Memory B cell (primary cell): ENCODE results near the gene OXNAD1.

Experiments
- ATAC-seq: fragments of 150-1000 bp; cut with Tn5 transposase; 2 replicates; pipeline ENCODE4 v1.10.0; 2021; ENCODE audit warnings: low read depth, mild to moderate bottlenecking, moderate library complexity
- DNase-seq, 2 donors: peaks; one replicate each; pipeline ENCODE4 v3.0.0; 2022; ENCODE audit warnings: low spot score in 2 of 2
- H3K27ac Mint-ChIP-seq: one replicate; pipeline ENCODE4 v1.8.0; 2022; ENCODE audit warnings: mild to moderate bottlenecking, moderate library complexity, mixed read lengths
- H3K27me3 Mint-ChIP-seq: one replicate; pipeline ENCODE4 v1.8.0; 2022; ENCODE audit warnings: mixed read lengths
- H3K36me3 Mint-ChIP-seq: one replicate; pipeline ENCODE4 v1.8.0; 2022; ENCODE audit warnings: mild to moderate bottlenecking, mixed read lengths
- H3K4me1 Mint-ChIP-seq: one replicate; pipeline ENCODE4 v1.8.0; 2022; ENCODE audit warnings: mixed read lengths
- H3K4me3 Mint-ChIP-seq: one replicate; pipeline ENCODE4 v1.8.0; 2022; ENCODE audit warnings: mild to moderate bottlenecking, moderate library complexity, mixed read lengths
- H3K9me3 Mint-ChIP-seq: one replicate; pipeline ENCODE4 v1.8.0; 2022; ENCODE audit warnings: mixed read lengths

The OXNAD1 gene

GRCh38 chr3:16239780-16240179 is 25.2 kb upstream of the OXNAD1 start:
- Mint-ChIP-seq H3K27me3 (peaks cover 5% of the 10 kb centered on the region), H3K36me3 (no peaks in the 10 kb centered on the region), H3K4me1 (no peaks in the 10 kb centered on the region), H3K4me3 (no peak overlapping the region), H3K9me3 (no peaks in the 10 kb centered on the region), H3K27ac (no peak overlapping the region)
- no peak for ATAC-seq
- DNase-seq = no peak

GRCh38 chr3:16240229-16241023 is 24.6 kb upstream of the OXNAD1 start:
- ATAC-seq = no peak
- Mint-ChIP-seq H3K4me3 (no peak overlapping the region), H3K36me3 (no peaks in the 10 kb centered on the region), H3K4me1 (no peaks in the 10 kb centered on the region), H3K27me3 (peaks cover 3% of the 10 kb centered on the region), H3K27ac (no peak overlapping the region), H3K9me3 (no peaks in the 10 kb centered on the region)
- DNase-seq = no peak

GRCh38 chr3:16241225-16241624 is 23.8 kb upstream of the OXNAD1 start:
- no peak overlapping the region for H3K4me3 Mint-ChIP-seq
- H3K4me1 Mint-ChIP-seq = peaks cover 2% of the 10 kb centered on the region
- DNase-seq (no peak), ATAC-seq (no peak)
- H3K27me3 Mint-ChIP-seq = peaks cover 3% of the 10 kb centered on the region
- no peaks in the 10 kb centered on the region for H3K36me3 Mint-ChIP-seq
- H3K27ac Mint-ChIP-seq = no peak overlapping the region
- no peaks in the 10 kb centered on the region for H3K9me3 Mint-ChIP-seq

GRCh38 chr3:16242177-16242576 is 22.8 kb upstream of the OXNAD1 start:
- H3K4me3 Mint-ChIP-seq = no peak overlapping the region
- no peaks in the 10 kb centered on the region for H3K36me3 Mint-ChIP-seq
- DNase-seq (no peak), ATAC-seq (no peak)
- peaks cover 3% of the 10 kb centered on the region for H3K27me3 Mint-ChIP-seq
- no peak overlapping the region for H3K27ac Mint-ChIP-seq
- peaks cover 4% of the 10 kb centered on the region for H3K4me1 Mint-ChIP-seq
- H3K9me3 Mint-ChIP-seq = no peaks in the 10 kb centered on the region

- H3K4me3 Mint-ChIP-seq = no peak overlapping the region
- H3K36me3 Mint-ChIP-seq = no peaks in the 10 kb centered on the region
- ATAC-seq = no peak
- peaks cover 6% of the 10 kb centered on the region for H3K27me3 Mint-ChIP-seq
- no peaks in the 10 kb centered on the region for H3K9me3 Mint-ChIP-seq
- no peak overlapping the region for H3K27ac Mint-ChIP-seq
- no peak for DNase-seq
- H3K4me1 Mint-ChIP-seq = peaks cover 12% of the 10 kb centered on the region
These were observed 21.1 kb upstream of the OXNAD1 start for GRCh38 chr3:16243706-16244490.

- Mint-ChIP-seq H3K27me3 (peaks cover 6% of the 10 kb centered on the region), H3K9me3 (no peaks in the 10 kb centered on the region), H3K27ac (no peak overlapping the region), H3K4me3 (no peak overlapping the region), H3K4me1 (peaks cover 12% of the 10 kb centered on the region), H3K36me3 (no peaks in the 10 kb centered on the region)
- ATAC-seq (no peak), DNase-seq (no peak)
These were observed 19.4 kb upstream of the OXNAD1 start for GRCh38 chr3:16245609-16246008.

- H3K4me3 Mint-ChIP-seq = peak overlapping the region; percentile 63
- ATAC-seq = peak; percentile 96
These were observed 17.5 kb upstream of the OXNAD1 start for GRCh38 chr3:16247282-16248061.

GRCh38 chr3:16248556-16248955 is 16.5 kb upstream of the OXNAD1 start:
- H3K4me3 Mint-ChIP-seq = no peak overlapping the region
- ATAC-seq (no peak), DNase-seq (no peak)
- H3K9me3 Mint-ChIP-seq = no peaks in the 10 kb centered on the region
- H3K27me3 Mint-ChIP-seq = peaks cover 8% of the 10 kb centered on the region
- H3K27ac Mint-ChIP-seq = no peak overlapping the region
- H3K4me1 Mint-ChIP-seq = peaks cover 25% of the 10 kb centered on the region
- H3K36me3 Mint-ChIP-seq = no peaks in the 10 kb centered on the region

More at GRCh38 chr3:16247282-16248061, 17.5 kb upstream of the OXNAD1 start:
- Mint-ChIP-seq H3K27me3 (peaks cover 9% of the 10 kb centered on the region), H3K27ac (no peak overlapping the region), H3K36me3 (no peaks in the 10 kb centered on the region), H3K9me3 (no peaks in the 10 kb centered on the region), H3K4me1 (peaks cover 17% of the 10 kb centered on the region)
- peak; percentile 78 to 82 for DNase-seq

GRCh38 chr3:16249336-16249735 is 15.7 kb upstream of the OXNAD1 start:
- H3K36me3 Mint-ChIP-seq = no peaks in the 10 kb centered on the region
- no peak overlapping the region for H3K27ac Mint-ChIP-seq
- no peaks in the 10 kb centered on the region for H3K9me3 Mint-ChIP-seq
- no peak overlapping the region for H3K4me3 Mint-ChIP-seq
- ATAC-seq (no peak), DNase-seq (no peak)
- peaks cover 25% of the 10 kb centered on the region for H3K4me1 Mint-ChIP-seq
- H3K27me3 Mint-ChIP-seq = peaks cover 10% of the 10 kb centered on the region

- no peaks in the 10 kb centered on the region for H3K9me3 Mint-ChIP-seq
- peaks cover 1% of the 10 kb centered on the region for H3K36me3 Mint-ChIP-seq
These were observed 15.1 kb upstream of the OXNAD1 start for GRCh38 chr3:16249886-16250285.

GRCh38 chr3:16251316-16252085 is 13.5 kb upstream of the OXNAD1 start:
- peaks cover 23% of the 10 kb centered on the region for H3K4me1 Mint-ChIP-seq
- no peak overlapping the region for H3K27ac Mint-ChIP-seq
- peaks cover 3% of the 10 kb centered on the region for H3K36me3 Mint-ChIP-seq

More at GRCh38 chr3:16249886-16250285, 15.1 kb upstream of the OXNAD1 start:
- no peak overlapping the region for H3K4me3 Mint-ChIP-seq
- peaks cover 25% of the 10 kb centered on the region for H3K4me1 Mint-ChIP-seq
- peaks cover 10% of the 10 kb centered on the region for H3K27me3 Mint-ChIP-seq
- no peak for ATAC-seq
- H3K27ac Mint-ChIP-seq = no peak overlapping the region
- no peak for DNase-seq

GRCh38 chr3:16252243-16252978 is 12.6 kb upstream of the OXNAD1 start:
- peak; percentile 43 for ATAC-seq
- H3K4me1 Mint-ChIP-seq = peaks cover 18% of the 10 kb centered on the region
- no peak overlapping the region for H3K27ac Mint-ChIP-seq
- no peak overlapping the region for H3K4me3 Mint-ChIP-seq
- H3K27me3 Mint-ChIP-seq = peaks cover 10% of the 10 kb centered on the region
- no peak for DNase-seq
- H3K36me3 Mint-ChIP-seq = peaks cover 6% of the 10 kb centered on the region
- no peaks in the 10 kb centered on the region for H3K9me3 Mint-ChIP-seq

More at GRCh38 chr3:16251316-16252085, 13.5 kb upstream of the OXNAD1 start:
- Mint-ChIP-seq H3K27me3 (peaks cover 10% of the 10 kb centered on the region), H3K4me3 (no peak overlapping the region), H3K9me3 (no peaks in the 10 kb centered on the region)
- DNase-seq (no peak), ATAC-seq (no peak)

GRCh38 chr3:16252988-16253387 is 12.0 kb upstream of the OXNAD1 start:
- DNase-seq = no peak
- no peak for ATAC-seq
- Mint-ChIP-seq H3K4me3 (no peak overlapping the region), H3K9me3 (no peaks in the 10 kb centered on the region), H3K36me3 (peaks cover 6% of the 10 kb centered on the region), H3K27ac (no peak overlapping the region), H3K27me3 (peaks cover 9% of the 10 kb centered on the region), H3K4me1 (peaks cover 16% of the 10 kb centered on the region)
